ENCODE results near the gene SLC39A10. TPM values are rescaled to one million over a fixed set of nuclear protein-coding genes. Genes with fewer than 3 reads are reported as not detected.

SLC39A10 gene
- total and polyA plus RNA-seq, 10 of the 15 experiments (the other 5 are each of a cell fraction or from before 2014, with no cell fraction given): 2.0 to 23.6 (median 7.9) TPM

GRCh38 chr2:195656859-195657633, at the start of gene SLC39A10 (continued):
- peak in 1 of 2 experiments; percentile 98; a peak in 1 of 3 replicates for TF ChIP-seq EGR1 (IDR thresholded peaks at IDR 0.05; ENCODE audit: borderline replicate concordance in 1 of 2, low read depth in 2 of 2, low read length in 2 of 2)
- TF ChIP-seq ZBTB40 (IDR thresholded peaks at IDR 0.05; ENCODE audit: borderline replicate concordance): no peak
- TF ChIP-seq CEBPZ (IDR thresholded peaks at IDR 0.05; ENCODE audit: low read depth, low read length): no peak
- TF ChIP-seq CBFB (IDR thresholded peaks at IDR 0.05; ENCODE audit: low read depth): peak; percentile 71; the same call in 1 of the 2 replicates
- peak; percentile 72 for TF ChIP-seq IKZF1 (conservative IDR thresholded peaks at IDR 0.05)
- TF ChIP-seq ATF7 (IDR thresholded peaks at IDR 0.05; ENCODE audit: low read depth): peak; percentile 79
- TF ChIP-seq ZNF622 (IDR thresholded peaks at IDR 0.05): no peak
- no peak for TF ChIP-seq WRNIP1 (IDR thresholded peaks at IDR 0.05; ENCODE audit: borderline replicate concordance, low read depth, low read length)
- TF ChIP-seq PAX5 (IDR thresholded peaks at IDR 0.05; ENCODE audit: borderline replicate concordance, low read depth, low read length): no peak
- TF ChIP-seq CHD1 (IDR thresholded peaks at IDR 0.05; ENCODE audit: low read depth, low read length): no peak; the same call in 1 of the 2 replicates
- no peak for TF ChIP-seq RFX5 (IDR thresholded peaks at IDR 0.05; ENCODE audit: low read depth, low read length)
- TF ChIP-seq PML (IDR thresholded peaks at IDR 0.05; ENCODE audit: low read length): peak; percentile 81; the same call in 1 of the 2 replicates
- no peak for TF ChIP-seq FOXM1 (IDR thresholded peaks at IDR 0.05; ENCODE audit: low read depth, low read length)
- TF ChIP-seq IRF3 (IDR thresholded peaks at IDR 0.05): no peak
- no peak for TF ChIP-seq USF1 (IDR thresholded peaks at IDR 0.05; ENCODE audit: borderline replicate concordance, extremely low read length, insufficient read depth, low read depth, low read length)
- no peak for TF ChIP-seq NFYA (IDR thresholded peaks at IDR 0.05; ENCODE audit: borderline replicate concordance, low read depth, low read length)
- TF ChIP-seq NFYB (IDR thresholded peaks at IDR 0.05; ENCODE audit: insufficient read depth, low read depth, low read length): no peak
- TF ChIP-seq SMAD1 (IDR thresholded peaks at IDR 0.05; ENCODE audit: low read depth, partially characterized antibody): peak; percentile 51
- TF ChIP-seq ETV6 (conservative IDR thresholded peaks at IDR 0.05 in 1 of 2, IDR thresholded peaks at IDR 0.05 in 1 of 2; ENCODE audit: borderline replicate concordance in 1 of 2, low read depth in 1 of 2): no peak
- peak; percentile 95 for TF ChIP-seq LARP7 (IDR thresholded peaks at IDR 0.05)

Data from GM12878 (cell line).